ENCODE results near the gene CHCHD10. TPM values are rescaled to one million over a fixed set of nuclear protein-coding genes. Genes with fewer than 3 reads are reported as not detected.

Gene CHCHD10
- total and polyA plus RNA-seq, 4 donors = 13.4 to 784 (median 139) TPM

GRCh38 chr22:23801238-23801821 is 33.6 kb upstream of the CHCHD10 start:
- H3K36me3 ChIP-seq (ENCODE audit: control insufficient read depth in 4 of 4, insufficient read depth in 3 of 4, low read depth in 1 of 4, low read length in 3 of 4) = peaks cover 8 to 59% (median 31%) of the 10 kb centered on the region in 4 donors
- no peak overlapping the region for H3K27ac ChIP-seq (ENCODE audit: low read depth in 1 of 2, low read length in 2 of 2)
- H3K9ac ChIP-seq (ENCODE audit: low read depth in 1 of 2, low read length in 2 of 2) = no peak overlapping the region
- no peaks in the 10 kb centered on the region for H3K27me3 ChIP-seq (ENCODE audit: control insufficient read depth in 4 of 4, insufficient read depth in 4 of 4, low read length in 3 of 4)
- H3K4me1 ChIP-seq (ENCODE audit: control insufficient read depth in 4 of 4, insufficient read depth in 4 of 4, low read length in 3 of 4) = peaks cover 3 to 12% (median 9%) of the 10 kb centered on the region in 4 donors
- no peak for DNase-seq (ENCODE audit: low spot score)
- TF ChIP-seq RAD21 (IDR thresholded peaks at IDR 0.05) (no peak), RXRA (IDR thresholded peaks at IDR 0.05) (no peak), MAX (IDR thresholded peaks at IDR 0.05) (no peak)
- no peaks in the 10 kb centered on the region for H3K9me3 ChIP-seq (ENCODE audit: control insufficient read depth in 4 of 4, low read length in 3 of 4)
- no peak overlapping the region for H3K4me3 ChIP-seq (ENCODE audit: low read depth in 1 of 3, low read length in 3 of 3)
- 96% methylated on average over 11 of the region's 11 CpGs for WGBS

- TF ChIP-seq TAF1 (conservative IDR thresholded peaks at IDR 0.05) = no peak
- TF ChIP-seq HNF4A (conservative IDR thresholded peaks at IDR 0.05) = no peak
- TF ChIP-seq RXRA (IDR thresholded peaks at IDR 0.05) = no peak
- TF ChIP-seq CTCF (IDR thresholded peaks at IDR 0.05; ENCODE audit: low read depth, low read length, missing input control) = no peak
- no peak for TF ChIP-seq YY1 (IDR thresholded peaks at IDR 0.05)
- no peak for TF ChIP-seq SP1 (IDR thresholded peaks at IDR 0.05)
- TF ChIP-seq RAD21 (IDR thresholded peaks at IDR 0.05) = no peak
- TF ChIP-seq JUND (IDR thresholded peaks at IDR 0.05) = no peak
- DNase-seq (ENCODE audit: low spot score) = no peak
- no peak overlapping the region for H3K9ac ChIP-seq (ENCODE audit: low read depth in 1 of 2, low read length in 2 of 2)
- peaks cover 3 to 12% (median 9%) of the 10 kb centered on the region in 4 donors for H3K4me1 ChIP-seq (ENCODE audit: control insufficient read depth in 4 of 4, insufficient read depth in 4 of 4, low read length in 3 of 4)
- H3K9me3 ChIP-seq (ENCODE audit: control insufficient read depth in 4 of 4, low read length in 3 of 4) = no peaks in the 10 kb centered on the region
- 95% methylated on average over 18 of the region's 18 CpGs for WGBS
- H3K36me3 ChIP-seq (ENCODE audit: control insufficient read depth in 4 of 4, insufficient read depth in 3 of 4, low read depth in 1 of 4, low read length in 3 of 4) = peaks cover 11 to 58% (median 33%) of the 10 kb centered on the region in 4 donors
- H3K27ac ChIP-seq (ENCODE audit: low read depth in 1 of 2, low read length in 2 of 2) = no peak overlapping the region
- no peaks in the 10 kb centered on the region for H3K27me3 ChIP-seq (ENCODE audit: control insufficient read depth in 4 of 4, insufficient read depth in 4 of 4, low read length in 3 of 4)
- no peak overlapping the region for H3K4me3 ChIP-seq (ENCODE audit: low read depth in 1 of 3, low read length in 3 of 3)
Measured at GRCh38 chr22:23800297-23801237, 32.8 kb upstream of the CHCHD10 start.

- Histone ChIP-seq H3K36me3 (ENCODE audit: control insufficient read depth in 4 of 4, insufficient read depth in 3 of 4, low read depth in 1 of 4, low read length in 3 of 4) (peaks cover 15 to 55% (median 32%) of the 10 kb centered on the region in 4 donors), H3K4me1 (ENCODE audit: control insufficient read depth in 4 of 4, insufficient read depth in 4 of 4, low read length in 3 of 4) (no peaks in the 10 kb centered on the region), H3K9ac (ENCODE audit: low read depth in 1 of 2, low read length in 2 of 2) (no peak overlapping the region), H3K27ac (ENCODE audit: low read depth in 1 of 2, low read length in 2 of 2) (no peak overlapping the region), H3K9me3 (ENCODE audit: control insufficient read depth in 4 of 4, low read length in 3 of 4) (no peaks in the 10 kb centered on the region), H3K27me3 (ENCODE audit: control insufficient read depth in 4 of 4, insufficient read depth in 4 of 4, low read length in 3 of 4) (no peaks in the 10 kb centered on the region), H3K4me3 (ENCODE audit: low read depth in 1 of 3, low read length in 3 of 3) (no peak overlapping the region)
- WGBS = 84% methylated on average over 5 of the region's 5 CpGs
- DNase-seq (ENCODE audit: low spot score) = no peak
- TF ChIP-seq RAD21 (IDR thresholded peaks at IDR 0.05) = no peak
- TF ChIP-seq TAF1 (conservative IDR thresholded peaks at IDR 0.05) = no peak
- TF ChIP-seq ZBTB33 (IDR thresholded peaks at IDR 0.05) = no peak
Measured at GRCh38 chr22:23796461-23796860, 28.7 kb upstream of the CHCHD10 start.
